Smooth muscle cell (in vitro differentiated cells): ENCODE data around the gene MACC1. TPM values are rescaled to one million over a fixed set of nuclear protein-coding genes. Genes with fewer than 3 reads are reported as not detected.

Source experiments
- DNase-seq: peaks from one replicate; lab custom pipeline; 2025; ENCODE audit not compliant: unreplicated experiment; lab: John Stamatoyannopoulos, UW
- H2AFZ ChIP-seq: fragments of 200-600 bp; sonication (generic); 2 replicates; pipeline ENCODE4 v1.6.0; 2016; ENCODE audit warnings: antibody characterized with exemption, low read depth, mild to moderate bottlenecking
- H3F3A ChIP-seq: fragments of 200-600 bp; sonication (generic); 2 replicates; pipeline ENCODE4 v1.6.0; 2017; ENCODE audit warnings: antibody characterized with exemption, low read depth
- H3K27ac ChIP-seq: fragments of 200-600 bp; sonication (generic); 2 replicates; pipeline ENCODE4 v1.5.1; 2016; ENCODE audit warnings: low read depth, mild to moderate bottlenecking
- H3K27me3 ChIP-seq: fragments of 200-600 bp; sonication (generic); 2 replicates; pipeline ENCODE4 v1.6.1; 2016; ENCODE audit warnings: low read depth, mild to moderate bottlenecking
- H3K36me3 ChIP-seq: fragments of 200-600 bp; sonication (generic); 2 replicates; pipeline ENCODE4 v1.5.1; 2016; ENCODE audit warnings: low read depth
- H3K4me1 ChIP-seq: fragments of 200-600 bp; sonication (generic); 2 replicates; pipeline ENCODE4 v1.5.1; 2016; ENCODE audit warnings: low read depth
- H3K4me2 ChIP-seq: fragments of 200-600 bp; sonication (generic); 2 replicates; pipeline ENCODE4 v1.6.0; 2016; ENCODE audit warnings: mild to moderate bottlenecking
- H3K4me3 ChIP-seq: fragments of 200-600 bp; sonication (generic); 2 replicates; pipeline ENCODE4 v1.5.1; 2016; ENCODE audit warnings: mild to moderate bottlenecking
- H3K79me2 ChIP-seq: fragments of 200-600 bp; sonication (generic); 2 replicates; pipeline ENCODE4 v1.6.0; 2016; ENCODE audit warnings: low read depth, mild to moderate bottlenecking
- H3K9ac ChIP-seq: fragments of 200-600 bp; sonication (generic); 2 replicates; pipeline ENCODE4 v1.6.0; 2016; ENCODE audit warnings: low read depth
- H3K9me3 ChIP-seq: fragments of 200-600 bp; sonication (generic); replicated peaks from 2 replicates; pipeline ENCODE4 v1.5.1; 2016; ENCODE audit warnings: low read depth
- H4K20me1 ChIP-seq: fragments of 200-600 bp; sonication (generic); 2 replicates; pipeline ENCODE4 v1.6.0; 2016; ENCODE audit warnings: low read depth
- CTCF ChIP-seq: fragments of 200-600 bp; sonication (generic); IDR thresholded peaks from 2 replicates; pipeline ENCODE4 v1.5.1; 2017; ENCODE audit warnings: borderline replicate concordance, mild to moderate bottlenecking, antibody characterized with exemption; ENCODE audit not compliant: insufficient read depth, poor library complexity, severe bottlenecking
- WGBS: methylation state at CpG from one replicate; pipeline ENCODE4 v1.1.7; 2016; ENCODE audit warnings: low lambda C conversion rate; 5-methylcytosine and 5-hydroxymethylcytosine counted together
- polyA plus RNA-seq: library from polyadenylated mRNA; unstranded; fragments of >200 nt; fragmentation: Nextera tagmentation; extraction: Ambion mirVana; gene quantifications from 2 replicates; pipeline ENCODE4 v1.2.1, GENCODE V29; 2016
- total RNA-seq: library from RNA; depleted of rRNA; stranded (reverse); fragments of >200 nt; gene quantifications from 2 replicates; pipeline ENCODE4 v1.2.3, GENCODE V29; 2014

MACC1 gene
- total and polyA plus RNA-seq, 2 experiments from 2014 or later: 1.3 TPM; not detected in 1

GRCh38 chr7:20146451-20146850, 70.7 kb downstream of the MACC1 start:
- no peaks in the 10 kb centered on the region for H4K20me1 ChIP-seq
- no peaks in the 10 kb centered on the region for H3K36me3 ChIP-seq
- H3K4me1 ChIP-seq: no peaks in the 10 kb centered on the region
- peak overlapping the region; percentile 5 for H3K4me3 ChIP-seq
- peak overlapping the region; percentile 66 for H3K4me2 ChIP-seq
- no peak for TF ChIP-seq CTCF
- no peak overlapping the region for H3K27ac ChIP-seq
- no peaks in the 10 kb centered on the region for H3K9me3 ChIP-seq
- DNase-seq: no peak
- no peak overlapping the region for H3K9ac ChIP-seq
- no peaks in the 10 kb centered on the region for H3K79me2 ChIP-seq
- H3K27me3 ChIP-seq: no peaks in the 10 kb centered on the region
- no peaks in the 10 kb centered on the region for H3F3A ChIP-seq
- no peak overlapping the region for H2AFZ ChIP-seq
- WGBS: 38% methylated on average over 3 of the region's 3 CpGs

GRCh38 chr7:20144801-20145200, 72.4 kb downstream of the MACC1 start:
- DNase-seq: no peak
- Histone ChIP-seq H3K27me3 (no peaks in the 10 kb centered on the region), H4K20me1 (no peaks in the 10 kb centered on the region), H3K4me3 (no peak overlapping the region), H3F3A (no peaks in the 10 kb centered on the region), H3K9ac (no peak overlapping the region), H3K9me3 (no peaks in the 10 kb centered on the region), H3K36me3 (no peaks in the 10 kb centered on the region), H3K79me2 (no peaks in the 10 kb centered on the region), H2AFZ (no peak overlapping the region), H3K4me2 (no peak overlapping the region), H3K27ac (no peak overlapping the region), H3K4me1 (no peaks in the 10 kb centered on the region)
- 95% methylated on average over 3 of the region's 3 CpGs for WGBS
- no peak for TF ChIP-seq CTCF

- H3K9ac ChIP-seq: no peak overlapping the region
- H3K4me3 ChIP-seq: no peak overlapping the region
- no peaks in the 10 kb centered on the region for H3K27me3 ChIP-seq
- H2AFZ ChIP-seq: no peak overlapping the region
- no peaks in the 10 kb centered on the region for H3K79me2 ChIP-seq
- H3F3A ChIP-seq: no peaks in the 10 kb centered on the region
- H3K36me3 ChIP-seq: no peaks in the 10 kb centered on the region
- WGBS: 82% methylated on average over 4 of the region's 4 CpGs
- H4K20me1 ChIP-seq: no peaks in the 10 kb centered on the region
- DNase-seq: no peak
- no peaks in the 10 kb centered on the region for H3K9me3 ChIP-seq
- no peaks in the 10 kb centered on the region for H3K4me1 ChIP-seq
- no peak overlapping the region for H3K4me2 ChIP-seq
- no peak overlapping the region for H3K27ac ChIP-seq
- TF ChIP-seq CTCF: no peak
Observed at GRCh38 chr7:20141666-20142065, 75.5 kb downstream of the MACC1 start.

- Histone ChIP-seq H3K9me3 (no peaks in the 10 kb centered on the region), H3K36me3 (no peaks in the 10 kb centered on the region), H3K27me3 (no peaks in the 10 kb centered on the region), H3K9ac (no peak overlapping the region), H3K4me3 (no peak overlapping the region), H3K4me2 (no peak overlapping the region), H3K4me1 (no peaks in the 10 kb centered on the region), H3K27ac (no peak overlapping the region), H3K79me2 (no peaks in the 10 kb centered on the region), H4K20me1 (no peaks in the 10 kb centered on the region), H3F3A (no peaks in the 10 kb centered on the region), H2AFZ (no peak overlapping the region)
- no peak for TF ChIP-seq CTCF
- 86% methylated on average over 2 of the region's 2 CpGs for WGBS
- no peak for DNase-seq
Observed at GRCh38 chr7:20141002-20141345, 76.2 kb downstream of the MACC1 start.
